ENCODE measurements around the gene MYCBP2.

DNA sequence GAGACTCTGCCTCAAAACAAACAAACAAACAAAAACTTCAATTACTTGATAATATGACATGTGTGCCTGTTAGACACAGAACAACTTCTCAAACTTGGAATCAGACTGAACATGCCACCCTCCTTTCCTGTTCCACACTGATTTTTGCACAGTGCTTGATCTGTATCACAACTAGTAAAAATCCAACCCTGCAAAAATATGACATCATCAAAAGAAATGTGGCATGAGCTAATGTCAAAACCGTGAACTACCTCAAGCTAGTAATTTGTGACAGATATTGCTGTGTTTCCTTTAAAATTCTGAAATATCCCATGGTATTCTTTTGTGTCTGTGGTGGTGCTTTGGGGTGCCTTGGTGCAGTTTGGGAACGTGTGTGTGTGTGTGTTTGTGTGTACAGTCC lies 8.2 kb downstream of the MYCBP2 start:
- no peak for TF ChIP-seq POLR2A (IDR thresholded peaks at IDR 0.05)
- TF ChIP-seq, protein P1, sequence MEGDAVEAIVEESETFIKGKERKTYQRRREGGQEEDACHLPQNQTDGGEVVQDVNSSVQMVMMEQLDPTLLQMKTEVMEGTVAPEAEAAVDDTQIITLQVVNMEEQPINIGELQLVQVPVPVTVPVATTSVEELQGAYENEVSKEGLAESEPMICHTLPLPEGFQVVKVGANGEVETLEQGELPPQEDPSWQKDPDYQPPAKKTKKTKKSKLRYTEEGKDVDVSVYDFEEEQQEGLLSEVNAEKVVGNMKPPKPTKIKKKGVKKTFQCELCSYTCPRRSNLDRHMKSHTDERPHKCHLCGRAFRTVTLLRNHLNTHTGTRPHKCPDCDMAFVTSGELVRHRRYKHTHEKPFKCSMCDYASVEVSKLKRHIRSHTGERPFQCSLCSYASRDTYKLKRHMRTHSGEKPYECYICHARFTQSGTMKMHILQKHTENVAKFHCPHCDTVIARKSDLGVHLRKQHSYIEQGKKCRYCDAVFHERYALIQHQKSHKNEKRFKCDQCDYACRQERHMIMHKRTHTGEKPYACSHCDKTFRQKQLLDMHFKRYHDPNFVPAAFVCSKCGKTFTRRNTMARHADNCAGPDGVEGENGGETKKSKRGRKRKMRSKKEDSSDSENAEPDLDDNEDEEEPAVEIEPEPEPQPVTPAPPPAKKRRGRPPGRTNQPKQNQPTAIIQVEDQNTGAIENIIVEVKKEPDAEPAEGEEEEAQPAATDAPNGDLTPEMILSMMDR (IDR thresholded peaks at IDR 0.05 in 8 of 11, conservative IDR thresholded peaks at IDR 0.05 in 3 of 11), result no peak
